ENCODE results near the gene SPARCL1.
"Not testable (repeated sequence)": the region's sequence is repeated elsewhere in the genome, so short reads cannot be mapped to it uniquely, and the experiment has no call there.

The SPARCL1 gene, protein sequence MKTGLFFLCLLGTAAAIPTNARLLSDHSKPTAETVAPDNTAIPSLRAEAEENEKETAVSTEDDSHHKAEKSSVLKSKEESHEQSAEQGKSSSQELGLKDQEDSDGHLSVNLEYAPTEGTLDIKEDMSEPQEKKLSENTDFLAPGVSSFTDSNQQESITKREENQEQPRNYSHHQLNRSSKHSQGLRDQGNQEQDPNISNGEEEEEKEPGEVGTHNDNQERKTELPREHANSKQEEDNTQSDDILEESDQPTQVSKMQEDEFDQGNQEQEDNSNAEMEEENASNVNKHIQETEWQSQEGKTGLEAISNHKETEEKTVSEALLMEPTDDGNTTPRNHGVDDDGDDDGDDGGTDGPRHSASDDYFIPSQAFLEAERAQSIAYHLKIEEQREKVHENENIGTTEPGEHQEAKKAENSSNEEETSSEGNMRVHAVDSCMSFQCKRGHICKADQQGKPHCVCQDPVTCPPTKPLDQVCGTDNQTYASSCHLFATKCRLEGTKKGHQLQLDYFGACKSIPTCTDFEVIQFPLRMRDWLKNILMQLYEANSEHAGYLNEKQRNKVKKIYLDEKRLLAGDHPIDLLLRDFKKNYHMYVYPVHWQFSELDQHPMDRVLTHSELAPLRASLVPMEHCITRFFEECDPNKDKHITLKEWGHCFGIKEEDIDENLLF

GRCh38 chr4:87529187-87529586 is at the start of gene SPARCL1:
Gene SPARCL1, minus strand, starts transcription at chr4:87529376. Its CDS starts 29,802 bp downstream, at chr4:87499574.
- no peak for DNase-seq (ENCODE audit: low spot score)

- no peak for DNase-seq (ENCODE audit: low spot score)
These were observed 46.8 kb upstream of the SPARCL1 start for GRCh38 chr4:87575983-87576382.

- DNase-seq (ENCODE audit: low spot score), result no peak
These were observed 46.2 kb upstream of the SPARCL1 start for GRCh38 chr4:87575408-87575807.

DNA sequence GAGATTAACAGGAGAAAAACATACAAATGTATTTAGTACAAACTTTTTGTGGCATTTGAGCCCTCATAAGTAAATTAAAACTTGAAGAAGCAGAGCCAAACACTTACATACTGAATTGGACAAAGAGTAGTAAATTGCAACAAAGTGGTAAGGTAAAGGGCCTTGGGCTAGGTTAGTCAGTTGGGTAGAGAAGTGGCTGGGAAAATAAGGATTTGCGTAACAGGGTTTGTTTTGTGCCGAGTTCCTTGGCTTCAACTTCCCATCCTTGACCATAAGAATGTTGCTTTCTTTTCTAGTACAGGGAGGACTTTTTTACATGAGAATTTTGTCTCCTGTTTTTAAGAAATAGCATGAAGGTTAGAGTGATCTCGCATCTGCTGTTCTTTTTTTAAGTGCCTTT is 45.8 kb upstream of the SPARCL1 start:
- DNase-seq (ENCODE audit: low spot score), result no peak

GRCh38 chr4:87574376-87574775 is 45.2 kb upstream of the SPARCL1 start:
- DNase-seq (ENCODE audit: low spot score), result not testable (repeated sequence)

DNA sequence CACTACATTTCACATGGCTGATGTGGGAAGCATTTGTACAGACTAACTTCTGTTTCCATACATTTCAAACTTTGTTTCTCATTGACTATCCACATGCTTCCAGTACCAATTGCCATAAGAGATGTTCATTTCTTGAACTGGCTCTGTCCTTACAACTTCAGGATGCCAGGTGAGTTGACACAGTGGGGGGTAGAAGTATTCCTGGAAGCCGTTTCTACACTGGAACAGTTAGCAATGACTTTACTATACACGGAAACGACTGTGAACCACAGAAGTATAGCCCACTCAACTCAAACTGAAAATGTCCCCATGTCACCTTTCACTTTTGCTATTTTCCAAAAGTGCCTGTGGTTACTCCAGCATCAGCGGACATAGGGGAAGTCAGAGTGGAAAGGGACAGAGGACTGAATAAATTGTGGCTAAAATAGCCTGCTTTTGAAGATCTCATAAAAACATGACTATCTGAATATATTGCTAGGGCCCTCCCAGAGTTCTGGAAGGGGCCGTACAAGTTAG is 41.2 kb upstream of the SPARCL1 start:
- DNase-seq (ENCODE audit: low spot score), result no peak

DNA sequence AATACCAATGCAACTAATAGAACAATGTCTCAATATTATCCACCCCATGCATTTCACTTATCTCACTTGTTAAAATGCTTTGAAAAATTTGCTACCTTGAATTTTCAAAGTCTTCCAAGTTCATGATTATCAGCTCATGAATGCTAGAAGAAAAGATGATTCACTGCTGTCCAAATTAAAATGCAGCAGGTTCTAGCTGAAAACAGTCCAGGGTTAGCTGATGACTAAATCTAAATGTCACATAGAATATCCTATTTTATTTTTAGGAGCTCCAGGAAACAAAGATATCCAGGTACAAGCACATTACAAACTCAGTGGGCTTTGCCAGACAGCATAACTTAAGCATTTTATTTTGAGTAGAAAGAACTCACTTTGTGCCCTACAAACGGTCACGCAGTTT is 38.0 kb upstream of the SPARCL1 start:
- no peak for DNase-seq (ENCODE audit: low spot score)

DNA sequence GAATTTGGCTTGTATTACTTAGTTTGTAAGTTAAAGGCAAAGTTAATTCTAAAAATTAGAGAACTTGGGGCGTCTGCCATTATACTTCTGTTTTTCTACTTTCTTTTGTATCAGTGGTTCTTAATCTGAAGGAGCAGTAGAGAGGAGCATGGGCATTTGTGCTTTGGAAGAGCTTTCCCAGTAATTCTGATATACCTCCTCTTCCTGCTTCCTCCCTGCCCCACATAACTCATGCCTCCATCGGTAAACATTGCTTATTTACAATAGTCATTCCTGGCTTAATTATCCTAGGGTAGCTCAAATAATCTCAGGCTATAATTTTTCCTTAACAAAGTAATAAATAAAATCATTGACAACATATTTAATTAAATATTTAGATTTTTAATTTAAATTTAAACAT is 37.1 kb upstream of the SPARCL1 start:
- DNase-seq (ENCODE audit: low spot score), result no peak

- DNase-seq (ENCODE audit: low spot score), result no peak
These were observed 36.6 kb upstream of the SPARCL1 start for GRCh38 chr4:87565746-87566145.

DNA sequence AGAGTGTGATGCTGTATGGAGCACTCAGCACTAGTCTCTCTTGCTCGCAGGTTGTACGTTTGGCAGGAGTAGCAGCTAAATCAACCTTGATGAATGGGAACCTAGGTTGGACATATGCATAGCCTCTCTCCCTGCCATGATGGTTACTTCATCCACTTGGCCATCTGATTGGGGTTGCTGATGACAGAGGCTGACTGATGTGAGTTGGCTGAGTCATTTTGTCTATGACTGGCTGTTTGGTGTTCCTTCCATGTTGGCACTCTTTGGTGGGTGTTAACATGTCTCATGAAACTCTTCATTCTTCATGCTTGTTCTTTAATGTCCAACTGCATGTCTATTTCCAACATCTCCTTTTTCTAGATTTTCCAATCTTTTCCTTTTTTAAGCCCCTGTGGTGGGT is 31.6 kb upstream of the SPARCL1 start:
- DNase-seq (ENCODE audit: low spot score), result no peak

DNA sequence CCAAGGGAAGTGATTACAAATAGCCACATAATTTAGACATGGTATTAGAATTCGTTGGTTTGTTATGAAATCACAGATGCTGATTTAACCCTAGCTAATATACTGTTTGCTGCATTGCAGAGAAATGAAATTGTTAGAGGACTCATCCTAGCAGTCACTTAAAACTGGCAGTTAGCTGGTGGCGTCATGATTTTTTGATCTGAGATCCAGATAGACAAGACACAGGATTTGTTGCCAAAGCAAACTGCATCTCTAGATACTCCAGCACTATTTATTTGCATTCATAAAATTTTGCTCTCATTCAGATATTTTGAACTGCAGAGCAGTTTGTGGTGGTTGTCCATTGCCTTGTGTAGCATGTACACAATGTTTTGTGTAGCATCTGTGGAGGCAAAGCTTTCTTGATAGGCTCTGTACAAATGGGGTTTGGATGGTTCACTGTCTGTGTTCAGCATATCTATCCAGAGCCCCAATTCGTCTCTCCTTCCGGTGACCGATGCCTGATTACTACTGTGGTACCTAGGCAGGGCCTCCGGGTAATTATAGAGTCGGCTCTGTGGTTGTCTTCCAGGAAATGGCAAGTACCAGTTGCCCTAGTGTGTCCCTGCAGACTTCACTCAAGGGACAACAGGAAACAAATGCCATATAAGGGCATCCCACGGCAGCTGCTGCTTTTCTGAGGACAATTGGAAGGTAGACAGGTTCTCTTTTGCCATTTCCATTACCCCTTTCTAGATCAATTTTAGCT is 30.1 kb upstream of the SPARCL1 start:
- peak; percentile 40 for DNase-seq (ENCODE audit: low spot score)

GRCh38 chr4:87557348-87557747 is 28.2 kb upstream of the SPARCL1 start:
- DNase-seq (ENCODE audit: low spot score), result no peak

DNA sequence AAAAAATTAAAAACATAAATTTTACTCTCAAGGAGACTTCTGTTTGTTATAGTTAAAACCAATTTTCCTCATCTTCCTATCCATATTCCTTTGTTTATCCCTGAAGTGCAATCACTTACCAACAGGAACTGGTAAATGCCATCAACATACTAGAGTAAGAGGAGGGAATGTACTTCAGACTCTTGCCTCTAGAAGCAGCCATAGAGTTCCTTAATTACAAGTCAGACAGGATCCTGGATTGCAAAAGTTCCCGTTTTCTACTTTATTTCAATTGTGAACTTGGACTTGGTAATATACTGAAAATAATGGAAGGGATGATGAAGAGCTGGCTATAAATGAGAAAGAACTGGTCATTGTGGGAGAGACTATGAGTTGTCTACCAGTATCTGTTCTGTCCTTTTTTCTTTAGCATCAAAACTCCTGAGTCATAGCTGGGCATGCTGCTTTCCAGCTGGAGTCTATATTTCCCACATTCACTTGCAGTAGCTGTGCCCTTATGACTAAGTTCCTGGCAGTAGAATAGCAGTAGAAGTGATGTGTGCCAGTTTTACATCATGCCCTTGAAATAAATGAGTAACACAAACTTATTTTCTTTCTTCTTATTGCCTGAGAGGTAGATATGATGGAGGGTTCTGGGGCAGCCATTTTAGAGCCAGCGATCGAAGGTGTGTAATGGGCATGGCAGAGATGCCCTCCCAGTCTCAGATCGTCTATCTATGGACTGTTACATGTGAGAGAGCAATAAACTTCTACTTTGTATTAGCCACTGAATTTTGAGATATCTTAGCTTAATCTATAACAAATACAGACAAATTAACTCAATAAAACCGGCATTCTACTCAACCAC is 26.8 kb upstream of the SPARCL1 start:
- DNase-seq (ENCODE audit: low spot score), result no peak

DNA sequence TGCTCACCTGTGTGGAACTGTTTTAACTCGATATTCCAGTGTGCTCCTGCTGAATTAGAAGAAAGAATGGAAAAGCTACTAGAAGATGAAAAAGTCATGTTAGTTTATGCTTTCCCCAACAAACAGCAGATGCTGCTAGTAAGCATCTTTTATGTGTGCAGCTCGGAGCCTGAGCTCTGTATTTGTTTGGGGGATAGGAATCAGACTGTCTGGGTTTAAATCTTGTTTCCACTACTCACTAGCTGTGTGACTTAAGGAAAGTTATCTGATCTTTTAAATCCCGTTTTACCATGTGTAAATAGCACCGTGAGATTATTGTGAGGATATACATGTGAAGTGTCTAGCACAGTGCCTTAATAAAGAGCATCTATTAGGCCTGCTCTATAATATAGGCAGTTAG is 24.0 kb upstream of the SPARCL1 start:
- no peak for DNase-seq (ENCODE audit: low spot score)

GRCh38 chr4:87551361-87551760 is 22.2 kb upstream of the SPARCL1 start:
- DNase-seq (ENCODE audit: low spot score), result no peak

DNA sequence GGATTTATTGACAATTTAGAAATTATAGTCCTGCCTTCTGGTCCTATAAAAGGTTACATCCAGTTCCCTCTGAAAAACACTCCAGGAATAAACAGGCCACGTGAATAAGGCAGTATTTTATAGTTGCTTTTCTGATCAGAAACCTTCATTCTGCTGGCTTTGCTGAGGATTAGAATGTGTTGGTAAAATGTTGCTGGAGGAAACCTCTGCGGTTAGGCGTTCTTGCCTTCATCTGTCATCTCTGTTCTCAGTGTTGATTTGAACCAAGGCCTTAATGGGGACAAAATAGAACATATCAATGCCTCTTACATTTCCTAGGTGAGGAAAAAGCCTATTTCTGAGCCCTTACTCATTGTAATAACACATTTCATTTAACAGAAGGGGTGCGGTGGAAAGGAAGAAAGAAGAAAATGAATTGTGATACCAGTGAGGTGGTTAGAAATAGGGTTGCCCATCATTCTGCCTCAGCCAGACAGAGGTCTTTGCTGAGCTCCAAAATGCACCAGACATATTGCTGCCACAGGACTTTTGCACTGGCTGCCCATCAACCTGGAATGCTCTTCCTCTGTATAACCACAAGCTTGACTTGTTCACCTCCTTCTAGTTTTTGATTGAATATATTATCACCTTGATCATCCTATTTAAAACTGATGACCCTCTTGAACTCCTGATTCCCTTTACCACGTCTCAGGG is 18.0 kb upstream of the SPARCL1 start:
- DNase-seq (ENCODE audit: low spot score), result no peak

DNA sequence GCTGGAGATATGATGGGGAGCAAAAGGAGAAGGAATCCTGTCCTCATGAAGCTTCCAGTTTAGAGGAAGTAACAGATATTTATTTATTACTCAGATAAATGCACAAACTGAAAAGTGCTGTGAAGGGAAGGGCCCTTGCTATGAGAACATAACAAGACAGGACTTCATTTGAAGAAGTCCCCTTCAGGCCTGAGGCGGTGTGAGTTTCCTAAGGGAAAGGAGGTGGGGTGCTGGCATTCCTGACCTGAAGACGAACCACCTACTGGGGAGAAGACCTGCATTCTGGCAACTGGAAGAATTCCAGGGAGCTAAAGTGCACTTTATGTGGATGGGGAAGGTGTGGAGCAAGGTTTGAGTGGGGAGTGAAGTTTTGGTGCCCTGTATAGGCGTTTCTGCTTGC is 15.9 kb upstream of the SPARCL1 start:
- no peak for DNase-seq (ENCODE audit: low spot score)

DNA sequence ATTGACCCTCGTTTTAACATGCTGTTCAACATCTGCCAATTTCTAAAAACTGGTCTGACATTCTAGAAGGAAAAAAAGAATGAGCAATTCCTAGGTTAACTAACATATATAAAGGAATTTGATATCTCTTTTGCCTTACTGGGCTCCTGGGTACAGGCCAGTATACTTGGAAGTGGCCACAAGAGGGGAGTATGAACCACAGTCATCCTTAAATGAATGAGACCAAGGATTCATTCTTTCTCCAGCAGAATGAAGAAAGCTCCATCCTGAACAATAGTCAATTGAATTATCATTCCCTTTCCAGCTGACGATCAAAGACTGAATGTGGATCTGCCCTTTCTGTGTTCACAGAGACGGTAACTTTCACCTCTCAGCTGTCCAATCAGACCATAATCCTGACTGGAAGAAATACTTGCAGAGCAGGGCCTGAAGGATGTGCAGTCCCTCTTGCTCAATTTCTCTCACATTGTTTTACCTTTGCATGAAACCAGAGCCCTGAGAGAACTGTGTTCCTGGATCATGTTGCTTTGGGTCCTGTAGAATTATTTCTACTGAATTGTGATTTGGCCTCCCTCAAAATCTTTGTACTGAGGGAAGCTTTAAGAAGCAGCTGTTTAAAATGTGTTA is 14.8 kb upstream of the SPARCL1 start:
- DNase-seq (ENCODE audit: low spot score), result no peak

DNA sequence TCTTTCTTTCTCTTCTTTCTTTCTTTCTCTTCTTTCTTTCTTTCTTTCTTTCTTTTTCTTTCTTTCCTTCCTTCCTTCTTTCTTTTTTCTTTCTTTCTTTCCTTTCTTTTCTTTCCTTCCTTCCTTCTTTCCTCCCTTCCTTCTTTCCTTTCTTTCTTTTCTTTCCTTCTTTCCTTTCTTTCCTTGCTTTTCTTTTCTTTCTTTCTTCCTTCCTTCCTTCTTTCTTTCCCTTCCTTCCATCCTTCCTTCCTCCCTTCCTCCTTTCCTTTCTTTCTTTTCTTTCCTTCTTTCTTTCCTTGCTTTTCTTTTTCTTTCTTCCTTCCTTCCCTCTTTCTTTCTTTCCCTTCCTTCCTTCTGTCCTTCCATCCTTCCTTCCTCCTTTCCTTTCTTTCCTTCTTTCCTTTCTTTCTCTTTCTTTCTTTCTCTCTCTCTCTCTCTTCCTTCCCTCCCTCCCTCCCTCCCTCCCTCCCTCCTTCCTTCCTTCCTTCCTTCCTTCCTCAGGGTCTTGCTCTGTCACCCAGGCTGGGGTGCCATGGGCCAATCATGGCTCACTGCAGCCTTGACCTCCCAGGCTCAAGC is 13.6 kb upstream of the SPARCL1 start:
- DNase-seq (ENCODE audit: low spot score), result no peak

GRCh38 chr4:87541956-87542709 is 13.0 kb upstream of the SPARCL1 start:
- DNase-seq (ENCODE audit: low spot score), result no peak
